ENCODE measurements around the gene IRX4. TPM values are rescaled to one million over a fixed set of nuclear protein-coding genes. Genes with fewer than 3 reads are reported as not detected.

The IRX4 gene
- total RNA-seq, 1 donor from 2014 or later, result not detected

DNA sequence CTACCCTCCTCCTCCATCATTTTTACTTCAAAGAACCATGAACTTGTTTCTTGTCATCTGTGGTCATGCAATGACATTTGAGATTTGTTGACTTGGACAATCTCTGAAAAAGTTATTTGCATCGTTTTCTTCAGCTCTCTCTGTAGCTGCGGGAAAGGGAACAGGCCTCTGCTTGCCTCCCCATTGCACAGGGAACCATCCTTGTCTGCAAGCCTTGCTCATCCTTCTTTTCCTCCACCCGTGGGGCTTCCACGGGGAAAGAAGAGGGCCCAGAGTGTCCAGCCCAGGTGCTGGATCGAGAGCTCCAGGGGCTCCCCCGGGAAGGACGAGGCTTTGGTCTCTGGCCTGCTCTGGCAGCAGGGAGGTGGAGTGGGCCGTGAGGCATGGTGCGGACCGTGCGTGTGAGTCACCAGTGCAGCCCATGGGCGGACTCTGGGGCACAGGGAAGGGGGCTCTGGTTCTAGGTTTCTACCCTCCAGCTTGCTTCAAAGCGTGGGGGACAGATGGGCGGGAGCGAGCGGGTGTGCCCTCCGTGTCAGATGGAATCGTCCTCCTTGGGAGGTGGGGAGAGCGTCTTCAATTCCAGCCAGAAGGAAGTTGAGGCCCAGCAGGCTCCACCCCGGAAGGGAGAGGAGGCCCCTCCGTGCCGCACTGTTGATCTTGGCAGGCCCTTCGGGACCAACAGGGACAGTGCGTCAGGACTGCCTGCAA is 6.0 kb upstream of the IRX4 start:
- no peak for TF ChIP-seq CTCF (IDR thresholded peaks at IDR 0.05)
- H3K4me3 ChIP-seq, result no peak overlapping the region
- ATAC-seq (no peak), DNase-seq (no peak)
- intact Hi-C loops (cut with DNase I), result no loop called here
- H3K27ac ChIP-seq, result no peak overlapping the region
- no peaks in the 10 kb centered on the region for H3K9me3 ChIP-seq
- peaks cover 85% of the 10 kb centered on the region for H3K27me3 ChIP-seq
- no peaks in the 10 kb centered on the region for H3K36me3 ChIP-seq
- peaks cover 4% of the 10 kb centered on the region for H3K4me1 ChIP-seq

DNA sequence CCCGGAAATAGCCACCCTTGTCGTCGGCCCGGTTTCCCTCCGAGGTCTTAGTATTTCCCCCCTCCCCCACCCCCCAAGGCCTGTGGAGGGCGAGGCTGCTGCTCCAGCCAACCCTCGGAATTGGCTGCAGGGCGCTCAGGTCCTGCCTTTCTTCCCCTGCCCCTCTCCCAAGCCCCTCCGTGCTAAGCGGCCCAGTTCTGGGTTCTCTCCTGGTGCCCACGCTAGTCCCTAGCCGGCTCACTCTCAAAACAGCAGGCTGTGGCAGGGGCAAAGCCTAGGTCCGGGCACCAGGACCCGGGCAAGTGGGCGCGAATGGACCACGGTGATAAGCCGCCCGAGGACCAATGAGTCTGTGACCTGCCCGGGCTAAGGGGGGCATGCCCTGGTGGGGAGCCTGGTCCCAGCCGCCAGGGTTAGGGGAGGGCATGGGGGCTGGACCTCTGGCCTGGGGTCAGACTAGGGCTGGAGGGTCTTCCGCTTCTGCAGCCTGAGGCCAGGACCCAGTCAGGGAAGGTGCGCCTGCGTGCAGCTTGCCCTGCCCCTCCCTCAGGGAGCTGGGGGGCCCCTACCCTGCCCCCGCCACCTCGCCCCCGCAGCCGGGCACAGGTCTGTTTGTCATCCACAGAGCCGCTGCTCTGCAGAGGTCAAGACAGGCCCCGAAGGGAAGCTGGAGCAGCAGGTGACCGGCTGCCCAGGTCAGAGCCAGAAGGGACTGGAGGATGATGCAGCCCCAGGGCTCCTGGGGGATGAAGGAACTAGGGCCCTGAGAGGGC is 5.0 kb upstream of the IRX4 start:
- peaks cover 13% of the 10 kb centered on the region for H3K4me1 ChIP-seq
- DNase-seq, result no peak
- no peak for ATAC-seq
- no peak overlapping the region for H3K4me3 ChIP-seq
- no peaks in the 10 kb centered on the region for H3K9me3 ChIP-seq
- no peak overlapping the region for H3K27ac ChIP-seq
- peaks cover 94% of the 10 kb centered on the region for H3K27me3 ChIP-seq
- no peak for TF ChIP-seq CTCF (IDR thresholded peaks at IDR 0.05)
- intact Hi-C loops (cut with DNase I), result no loop called here
- no peaks in the 10 kb centered on the region for H3K36me3 ChIP-seq

DNA sequence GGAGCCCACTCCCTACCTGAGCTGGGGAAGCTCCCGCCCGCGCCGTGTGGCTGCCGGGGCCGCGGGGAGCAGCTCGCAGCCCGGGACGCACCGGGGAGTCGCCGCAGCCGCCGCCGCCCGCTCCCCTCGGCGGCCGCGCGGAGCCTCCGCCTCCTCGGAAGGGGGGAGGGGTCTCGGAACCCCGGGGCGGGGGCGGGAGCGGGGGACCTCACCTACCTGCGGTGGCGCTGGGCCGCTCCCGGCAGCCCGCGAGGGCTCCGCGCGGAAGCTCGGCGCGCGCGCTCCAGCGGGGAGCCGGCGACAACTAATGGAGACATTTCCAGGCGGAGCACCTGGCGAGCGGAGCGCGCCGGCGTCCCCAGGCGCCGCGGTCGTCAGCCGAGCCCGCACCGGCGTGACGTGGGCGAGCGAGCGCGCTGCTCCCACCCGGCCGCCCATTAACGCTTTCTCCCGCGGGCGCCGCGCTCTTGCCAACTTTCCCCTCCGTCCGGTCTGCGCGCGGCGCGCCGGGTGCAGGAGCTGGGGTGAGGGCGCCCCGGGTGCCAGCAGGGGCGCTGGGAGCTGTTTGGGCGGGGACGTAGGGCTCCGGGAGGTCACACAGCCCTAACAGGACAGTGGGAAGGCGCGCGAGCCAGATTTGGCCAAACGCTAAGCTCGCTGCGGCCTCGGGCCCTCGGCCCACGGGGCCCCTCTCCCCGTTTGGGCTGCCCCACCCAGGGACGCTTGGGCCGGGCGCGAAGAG is 4.3 kb upstream of the IRX4 start:
- H3K27me3 ChIP-seq, result peaks cover 94% of the 10 kb centered on the region
- H3K27ac ChIP-seq, result no peak overlapping the region
- no peaks in the 10 kb centered on the region for H3K36me3 ChIP-seq
- peaks cover 20% of the 10 kb centered on the region for H3K4me1 ChIP-seq
- ATAC-seq (no peak), DNase-seq (no peak)
- H3K4me3 ChIP-seq, result no peak overlapping the region
- no peak for TF ChIP-seq CTCF (IDR thresholded peaks at IDR 0.05)
- H3K9me3 ChIP-seq, result no peaks in the 10 kb centered on the region
- intact Hi-C loops (cut with DNase I), result no loop called here

DNA sequence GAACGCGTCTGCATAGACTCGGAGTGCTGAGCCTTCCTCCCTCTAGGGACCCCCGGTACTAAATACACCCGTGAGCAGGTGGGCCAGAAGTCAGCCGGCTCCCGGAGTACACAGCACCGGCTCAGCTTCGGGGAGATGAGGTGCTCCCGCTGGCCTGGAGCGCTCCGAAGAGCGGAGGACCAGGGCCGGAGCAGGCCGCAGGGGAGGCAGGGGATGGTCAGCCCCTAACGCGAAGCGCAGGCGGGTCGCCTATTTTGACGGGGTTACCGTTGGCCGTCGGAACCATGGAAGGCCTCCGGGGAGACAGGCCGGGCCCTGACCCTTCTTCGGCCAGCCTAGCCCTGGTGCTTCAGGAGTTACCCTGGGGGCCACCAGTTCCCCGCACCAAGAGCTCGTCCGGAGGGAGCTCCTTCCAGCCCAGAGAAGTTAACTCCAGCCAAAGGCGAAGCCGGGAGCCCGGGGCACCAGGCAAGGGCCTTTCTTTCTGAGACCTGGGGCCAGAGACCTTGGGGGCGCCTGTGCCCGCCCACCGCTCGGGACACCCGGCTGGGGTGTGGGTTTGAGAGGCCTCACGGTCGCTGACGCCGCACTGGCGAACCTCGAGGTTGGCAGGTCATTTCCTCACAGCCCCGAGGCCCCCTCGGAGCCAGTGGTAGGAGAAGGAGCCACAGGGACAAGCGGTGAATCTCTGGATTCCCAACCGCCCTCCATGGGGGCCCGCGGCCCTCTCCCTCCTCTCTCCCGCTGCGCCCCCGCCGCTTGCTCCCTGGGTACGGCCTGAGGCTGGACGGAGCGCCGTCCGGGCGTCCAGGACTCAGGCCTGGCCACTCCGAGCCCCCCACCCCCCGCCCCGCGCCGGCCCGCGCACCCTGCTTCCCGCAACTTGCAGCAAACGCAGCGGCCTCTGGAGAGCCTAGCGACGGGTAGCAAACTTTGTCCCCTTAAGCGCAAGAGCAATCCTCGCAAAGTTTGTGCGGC is 3.4 kb upstream of the IRX4 start:
- Histone ChIP-seq H3K27me3 (peaks cover 97% of the 10 kb centered on the region), H3K4me1 (peaks cover 20% of the 10 kb centered on the region), H3K36me3 (no peaks in the 10 kb centered on the region), H3K4me3 (no peak overlapping the region), H3K27ac (no peak overlapping the region), H3K9me3 (no peaks in the 10 kb centered on the region)
- intact Hi-C loops (cut with DNase I), result no loop called here
- DNase-seq (no peak), ATAC-seq (no peak)
- TF ChIP-seq CTCF (IDR thresholded peaks at IDR 0.05), result no peak

GRCh38 chr5:1885404-1885755 is 2.7 kb upstream of the IRX4 start:
- intact Hi-C loops (cut with DNase I), result no loop called here

More at GRCh38 chr5:1885404-1885755, 2.7 kb upstream of the IRX4 start:
- Histone ChIP-seq H3K36me3 (no peaks in the 10 kb centered on the region), H3K27ac (no peak overlapping the region), H3K9me3 (no peaks in the 10 kb centered on the region), H3K4me3 (no peak overlapping the region), H3K4me1 (peaks cover 20% of the 10 kb centered on the region), H3K27me3 (peaks cover 94% of the 10 kb centered on the region)
- ATAC-seq (no peak), DNase-seq (no peak)
- TF ChIP-seq CTCF (IDR thresholded peaks at IDR 0.05), result no peak

Measured in upper lobe of right lung (tissue), 1 donor.